ENCODE results near the gene CAPN7.

CAPN7 gene

GRCh38 chr3:15204005-15204404, 2.0 kb upstream of the CAPN7 start:
- DNase-seq = no peak

GRCh38 chr3:15205482-15205933, 538 bp upstream of the CAPN7 start:
- DNase-seq = no peak

GRCh38 chr3:15206662-15207576, 873 bp downstream of the CAPN7 start:
- DNase-seq = peak in 1 of 2 donors; percentile 33

- no peak for DNase-seq
Measured at GRCh38 chr3:15207836-15208504, 1.9 kb downstream of the CAPN7 start.

- DNase-seq = no peak
Measured at GRCh38 chr3:15211937-15212336, 5.9 kb downstream of the CAPN7 start.

- no peak for DNase-seq
Measured at GRCh38 chr3:15214758-15215157, 8.7 kb downstream of the CAPN7 start.

GRCh38 chr3:15215996-15216395, 9.9 kb downstream of the CAPN7 start:
- no peak for DNase-seq

- DNase-seq = no peak
Measured at GRCh38 chr3:15216501-15216900, 10.5 kb downstream of the CAPN7 start.

- DNase-seq = peak in 1 of 2 donors; percentile 12
Measured at GRCh38 chr3:15217011-15217671, 11.1 kb downstream of the CAPN7 start.

GRCh38 chr3:15217841-15218267, 11.8 kb downstream of the CAPN7 start:
- no peak for DNase-seq

GRCh38 chr3:15218689-15219088, 12.6 kb downstream of the CAPN7 start:
- DNase-seq = no peak

GRCh38 chr3:15220056-15220455, 14.0 kb downstream of the CAPN7 start:
- DNase-seq = no peak

- DNase-seq = no peak
Measured at GRCh38 chr3:15220661-15221060, 14.6 kb downstream of the CAPN7 start.

GRCh38 chr3:15221574-15222217, 15.7 kb downstream of the CAPN7 start:
- DNase-seq = no peak

GRCh38 chr3:15223685-15224572, 17.9 kb downstream of the CAPN7 start:
- no peak for DNase-seq

- no peak for DNase-seq
Measured at GRCh38 chr3:15228147-15228546, 22.1 kb downstream of the CAPN7 start.

- no peak for DNase-seq
Measured at GRCh38 chr3:15229262-15229661, 23.2 kb downstream of the CAPN7 start.

- DNase-seq = peak; percentile 57 to 70
Measured at GRCh38 chr3:15241341-15241740, 35.3 kb downstream of the CAPN7 start.

GRCh38 chr3:15243822-15244482, 37.9 kb downstream of the CAPN7 start:
- DNase-seq = no peak

- no peak for DNase-seq
Measured at GRCh38 chr3:15246186-15246585, 40.1 kb downstream of the CAPN7 start.

GRCh38 chr3:15253023-15253697, 47.1 kb downstream of the CAPN7 start:
- no peak for DNase-seq

Measured in CD4-positive, alpha-beta T cell treated with Interferon alpha-2 for 1 hour (primary cell).